Measurements from ENCODE around the gene MPI. TPM values are rescaled to one million over a fixed set of nuclear protein-coding genes. Genes with fewer than 3 reads are reported as not detected.

MPI gene
- total and polyA plus RNA-seq, 2 experiments from 2014 or later: 18.0 to 74.2 TPM

DNA sequence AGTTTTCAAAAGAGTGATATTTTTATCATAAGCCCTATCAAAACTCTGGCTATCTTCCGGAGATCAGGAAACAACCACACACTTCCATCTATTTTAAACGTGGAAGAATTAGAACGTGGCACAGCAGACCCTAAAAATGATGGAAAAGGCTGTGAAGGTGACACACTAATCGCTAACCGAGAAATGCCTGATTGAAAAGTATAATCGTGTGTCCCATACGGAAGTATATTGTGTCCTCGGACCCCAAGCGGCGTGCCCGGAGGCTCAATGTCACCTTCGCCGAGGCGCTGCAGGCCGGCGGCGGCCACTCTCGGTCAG lies 47.4 kb downstream of the MPI start (continued):
- TF ChIP-seq, protein P1, sequence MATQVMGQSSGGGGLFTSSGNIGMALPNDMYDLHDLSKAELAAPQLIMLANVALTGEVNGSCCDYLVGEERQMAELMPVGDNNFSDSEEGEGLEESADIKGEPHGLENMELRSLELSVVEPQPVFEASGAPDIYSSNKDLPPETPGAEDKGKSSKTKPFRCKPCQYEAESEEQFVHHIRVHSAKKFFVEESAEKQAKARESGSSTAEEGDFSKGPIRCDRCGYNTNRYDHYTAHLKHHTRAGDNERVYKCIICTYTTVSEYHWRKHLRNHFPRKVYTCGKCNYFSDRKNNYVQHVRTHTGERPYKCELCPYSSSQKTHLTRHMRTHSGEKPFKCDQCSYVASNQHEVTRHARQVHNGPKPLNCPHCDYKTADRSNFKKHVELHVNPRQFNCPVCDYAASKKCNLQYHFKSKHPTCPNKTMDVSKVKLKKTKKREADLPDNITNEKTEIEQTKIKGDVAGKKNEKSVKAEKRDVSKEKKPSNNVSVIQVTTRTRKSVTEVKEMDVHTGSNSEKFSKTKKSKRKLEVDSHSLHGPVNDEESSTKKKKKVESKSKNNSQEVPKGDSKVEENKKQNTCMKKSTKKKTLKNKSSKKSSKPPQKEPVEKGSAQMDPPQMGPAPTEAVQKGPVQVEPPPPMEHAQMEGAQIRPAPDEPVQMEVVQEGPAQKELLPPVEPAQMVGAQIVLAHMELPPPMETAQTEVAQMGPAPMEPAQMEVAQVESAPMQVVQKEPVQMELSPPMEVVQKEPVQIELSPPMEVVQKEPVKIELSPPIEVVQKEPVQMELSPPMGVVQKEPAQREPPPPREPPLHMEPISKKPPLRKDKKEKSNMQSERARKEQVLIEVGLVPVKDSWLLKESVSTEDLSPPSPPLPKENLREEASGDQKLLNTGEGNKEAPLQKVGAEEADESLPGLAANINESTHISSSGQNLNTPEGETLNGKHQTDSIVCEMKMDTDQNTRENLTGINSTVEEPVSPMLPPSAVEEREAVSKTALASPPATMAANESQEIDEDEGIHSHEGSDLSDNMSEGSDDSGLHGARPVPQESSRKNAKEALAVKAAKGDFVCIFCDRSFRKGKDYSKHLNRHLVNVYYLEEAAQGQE (IDR thresholded peaks at IDR 0.05; ENCODE audit: unreplicated experiment): no peak
- no peak for TF ChIP-seq STAT1 (IDR thresholded peaks at IDR 0.05; ENCODE audit: unreplicated experiment)
- TF ChIP-seq JUNB (IDR thresholded peaks at IDR 0.05; ENCODE audit: unreplicated experiment): no peak

DNA sequence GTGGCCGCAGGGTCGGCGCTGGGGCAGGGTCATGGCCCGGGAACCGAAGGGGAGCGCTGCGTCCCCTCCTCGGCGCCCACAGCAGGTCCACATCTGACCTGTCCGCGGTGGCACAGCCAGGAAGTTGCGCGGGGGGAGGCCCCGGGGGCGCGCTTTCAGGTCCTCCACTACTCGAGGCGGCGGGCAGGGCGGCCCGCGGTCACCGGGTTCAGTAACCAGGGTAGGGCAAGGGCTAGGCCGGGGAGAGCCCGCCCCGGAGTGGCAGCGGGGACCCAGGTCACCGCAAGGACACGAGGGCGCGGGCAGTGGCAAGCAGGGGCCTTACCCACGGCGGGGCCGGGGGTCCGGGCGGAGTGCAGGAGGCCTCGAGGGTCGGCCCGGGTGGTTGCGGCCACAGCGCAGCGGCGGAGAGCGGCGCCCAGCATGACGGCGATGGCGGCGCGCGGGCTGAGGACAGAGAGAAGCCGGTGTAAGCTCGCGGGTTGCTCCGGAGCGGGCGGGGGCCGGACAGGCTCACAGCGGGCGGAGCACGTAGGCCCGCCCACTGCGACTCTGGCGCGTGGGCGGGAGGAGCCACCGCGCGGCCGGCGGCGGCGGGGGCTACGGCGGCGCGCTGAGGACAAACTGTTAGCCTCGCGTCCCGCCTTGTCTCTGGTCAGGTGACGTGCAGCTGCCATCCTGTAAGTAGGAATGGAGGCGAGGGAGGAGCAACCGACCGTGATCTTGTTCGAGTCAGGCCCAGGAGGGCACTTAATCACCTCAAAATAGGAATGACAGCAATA lies 47.9 kb downstream of the MPI start, which contains the start of gene COX5A:
Gene COX5A, minus strand, starts transcription at position 484 of the 782 bp plus-strand sequence. Its CDS starts 59 bp downstream, at position 425.
- Histone ChIP-seq H3K4me2 (peak within 1 kb of the TSS; percentile 98), H3K4me3 (peak within 1 kb of the TSS; percentile 91), H3K27ac (ENCODE audit: low read depth) (peak within 1 kb of the TSS; percentile 98), H3K4me1 (ENCODE audit: insufficient read depth) (peaks cover 9% of the 10 kb centered on the region), H4K20me1 (replicated peaks; ENCODE audit: insufficient read depth) (peaks cover 31% of the 10 kb centered on the region), H3K27me3 (ENCODE audit: insufficient read depth) (no peaks in the 10 kb centered on the region), H3K9me2 (ENCODE audit: insufficient read depth) (no peaks in the 10 kb centered on the region), H3K79me2 (replicated peaks; ENCODE audit: insufficient read depth) (peaks cover 49% of the 10 kb centered on the region), H3F3A (replicated peaks; ENCODE audit: low read depth) (no peaks in the 10 kb centered on the region; the same call in 1 of the 2 replicates), H2AFZ (peak within 1 kb of the TSS; percentile 93), H3K36me3 (ENCODE audit: insufficient read depth) (no peaks in the 10 kb centered on the region)
- Mint-ChIP-seq H3K27ac (peak within 1 kb of the TSS; percentile 91), H3K4me3 (peak within 1 kb of the TSS; percentile 98), H3K36me3 (ENCODE audit: low read depth) (peaks cover 18% of the 10 kb centered on the region; the same call in 2 of the 3 replicates), H3K9me3 (no peaks in the 10 kb centered on the region), H3K4me1 (peaks cover 6% of the 10 kb centered on the region; the same call in 2 of the 3 replicates), H3K27me3 (ENCODE audit: insufficient read depth, low read depth, poor library complexity) (peaks cover 8% of the 10 kb centered on the region)
- peak; percentile 90 for ATAC-seq
- DNase-seq (ENCODE audit: low spot score): peak; percentile 98
- TF ChIP-seq JUNB (IDR thresholded peaks at IDR 0.05; ENCODE audit: unreplicated experiment) (no peak), CREB1 (CRISPR knock-in tag; IDR thresholded peaks at IDR 0.05; ENCODE audit: low read depth) (peak; percentile 80), EZH2phosphoT487 (IDR thresholded peaks at IDR 0.05; ENCODE audit: unreplicated experiment) (no peak), STAT1 (IDR thresholded peaks at IDR 0.05; ENCODE audit: unreplicated experiment) (no peak), POLR2AphosphoS5 (IDR thresholded peaks at IDR 0.05; ENCODE audit: low read depth) (peak; percentile 95)
- TF ChIP-seq, protein P1 (IDR thresholded peaks at IDR 0.05; ENCODE audit: unreplicated experiment): no peak
- TF ChIP-seq, protein P2, sequence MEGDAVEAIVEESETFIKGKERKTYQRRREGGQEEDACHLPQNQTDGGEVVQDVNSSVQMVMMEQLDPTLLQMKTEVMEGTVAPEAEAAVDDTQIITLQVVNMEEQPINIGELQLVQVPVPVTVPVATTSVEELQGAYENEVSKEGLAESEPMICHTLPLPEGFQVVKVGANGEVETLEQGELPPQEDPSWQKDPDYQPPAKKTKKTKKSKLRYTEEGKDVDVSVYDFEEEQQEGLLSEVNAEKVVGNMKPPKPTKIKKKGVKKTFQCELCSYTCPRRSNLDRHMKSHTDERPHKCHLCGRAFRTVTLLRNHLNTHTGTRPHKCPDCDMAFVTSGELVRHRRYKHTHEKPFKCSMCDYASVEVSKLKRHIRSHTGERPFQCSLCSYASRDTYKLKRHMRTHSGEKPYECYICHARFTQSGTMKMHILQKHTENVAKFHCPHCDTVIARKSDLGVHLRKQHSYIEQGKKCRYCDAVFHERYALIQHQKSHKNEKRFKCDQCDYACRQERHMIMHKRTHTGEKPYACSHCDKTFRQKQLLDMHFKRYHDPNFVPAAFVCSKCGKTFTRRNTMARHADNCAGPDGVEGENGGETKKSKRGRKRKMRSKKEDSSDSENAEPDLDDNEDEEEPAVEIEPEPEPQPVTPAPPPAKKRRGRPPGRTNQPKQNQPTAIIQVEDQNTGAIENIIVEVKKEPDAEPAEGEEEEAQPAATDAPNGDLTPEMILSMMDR (conservative IDR thresholded peaks at IDR 0.05; ENCODE audit: low read depth in 2 of 2): no peak
- TF ChIP-seq, protein P3, sequence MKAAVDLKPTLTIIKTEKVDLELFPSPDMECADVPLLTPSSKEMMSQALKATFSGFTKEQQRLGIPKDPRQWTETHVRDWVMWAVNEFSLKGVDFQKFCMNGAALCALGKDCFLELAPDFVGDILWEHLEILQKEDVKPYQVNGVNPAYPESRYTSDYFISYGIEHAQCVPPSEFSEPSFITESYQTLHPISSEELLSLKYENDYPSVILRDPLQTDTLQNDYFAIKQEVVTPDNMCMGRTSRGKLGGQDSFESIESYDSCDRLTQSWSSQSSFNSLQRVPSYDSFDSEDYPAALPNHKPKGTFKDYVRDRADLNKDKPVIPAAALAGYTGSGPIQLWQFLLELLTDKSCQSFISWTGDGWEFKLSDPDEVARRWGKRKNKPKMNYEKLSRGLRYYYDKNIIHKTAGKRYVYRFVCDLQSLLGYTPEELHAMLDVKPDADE (IDR thresholded peaks at IDR 0.05): 0 out of 2 replicates have a peak, but pooled peaks have one; percentile 57

Measured in GM23338 (cell line).